Fibroblast of skin of left quadriceps (primary cell): ENCODE measurements around the gene VRK1.

ENCODE experiments used
- DNase-seq, 2 experiments: peaks; one replicate each; pipeline ENCODE4 v3.0.0-alpha.2; 2013; ENCODE audit warnings: low read depth in 2 of 2

VRK1 gene

GRCh38 chr14:96824283-96824682 is 27.1 kb downstream of the VRK1 start:
- DNase-seq: peak; percentile 26 to 36

DNA sequence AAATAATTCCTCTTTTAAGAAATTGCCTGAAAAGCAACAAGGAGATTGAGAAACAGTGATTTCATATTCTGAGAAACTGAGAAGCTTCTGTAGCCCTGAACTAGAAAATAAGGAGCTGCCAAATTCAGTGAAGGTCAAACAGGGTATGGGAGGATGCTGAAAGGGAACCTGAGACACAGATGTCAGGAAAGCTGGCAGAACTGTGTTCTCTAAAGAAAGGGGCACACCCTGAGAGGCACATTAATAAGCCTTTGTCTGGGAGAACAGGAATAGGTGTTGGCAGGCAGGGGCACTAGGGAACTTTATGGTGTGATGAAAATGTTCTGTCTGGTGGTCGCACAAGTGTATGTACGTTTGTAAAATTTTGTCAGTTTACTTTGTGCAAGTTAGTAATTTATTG is 29.6 kb downstream of the VRK1 start:
- no peak for DNase-seq

DNA sequence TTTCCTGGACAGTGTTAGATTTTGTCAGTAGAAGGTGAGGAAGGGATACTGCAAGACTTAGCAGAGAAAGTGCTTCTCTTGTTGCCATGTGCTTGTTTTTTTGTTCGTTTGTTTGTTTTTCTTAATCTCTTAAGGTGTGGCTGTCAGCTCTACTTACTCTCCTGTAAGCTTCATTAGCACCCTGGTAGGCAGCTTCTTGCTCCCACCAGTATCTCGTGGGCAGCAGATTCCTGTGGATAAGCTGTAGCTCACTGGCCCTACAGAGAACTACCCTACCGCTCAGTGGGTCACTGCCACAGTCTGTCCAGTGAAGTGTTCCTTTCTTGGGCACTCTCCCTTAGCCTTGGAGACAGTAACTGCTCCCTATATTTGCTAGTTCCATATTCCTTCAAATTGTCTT is 30.1 kb downstream of the VRK1 start:
- DNase-seq: no peak

DNA sequence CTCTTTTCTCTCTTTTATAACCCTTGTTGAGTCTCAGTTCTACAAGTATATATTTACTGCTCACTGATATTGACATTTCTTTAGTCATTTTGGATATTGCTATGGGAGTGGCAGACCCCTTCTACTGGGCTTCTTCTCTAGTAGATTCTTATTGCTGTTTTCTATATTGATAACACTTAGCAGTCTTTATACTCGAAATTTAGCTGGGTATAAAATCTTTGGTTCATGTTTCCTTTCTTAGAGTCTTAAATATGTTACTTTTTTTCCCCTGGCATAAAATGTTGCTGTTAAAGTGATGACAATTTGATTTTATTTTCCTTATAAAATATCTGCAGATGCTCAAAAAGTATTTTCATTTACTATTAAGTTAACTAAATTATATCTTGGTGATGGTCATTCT is 32.6 kb downstream of the VRK1 start:
- DNase-seq: no peak

- DNase-seq: no peak
Observed at GRCh38 chr14:96830946-96831345, 33.8 kb downstream of the VRK1 start.

DNA sequence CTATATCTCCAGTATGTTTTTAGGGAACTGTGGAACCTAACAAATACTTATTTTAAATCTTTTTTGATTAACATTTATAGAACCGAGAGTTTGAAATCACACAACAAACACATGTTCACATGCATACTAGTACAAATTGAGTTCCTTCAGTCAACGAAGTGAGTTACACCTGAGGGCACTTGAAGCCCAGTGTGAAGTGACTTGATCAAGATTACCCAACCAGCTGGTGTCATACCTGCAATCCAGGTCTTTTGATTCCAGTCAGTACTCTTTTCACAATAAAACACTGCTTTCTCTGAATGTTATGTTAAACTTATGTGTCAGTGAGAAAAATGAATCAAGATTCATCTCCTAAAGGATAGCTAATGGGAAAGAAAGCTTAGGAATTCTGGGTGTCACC is 35.2 kb downstream of the VRK1 start:
- DNase-seq: no peak

GRCh38 chr14:96838449-96838848 is 41.3 kb downstream of the VRK1 start:
- no peak for DNase-seq

- DNase-seq: no peak
Observed at GRCh38 chr14:96839251-96839650, 42.1 kb downstream of the VRK1 start.

GRCh38 chr14:96843137-96843536 is 46.0 kb downstream of the VRK1 start:
- DNase-seq: no peak

DNA sequence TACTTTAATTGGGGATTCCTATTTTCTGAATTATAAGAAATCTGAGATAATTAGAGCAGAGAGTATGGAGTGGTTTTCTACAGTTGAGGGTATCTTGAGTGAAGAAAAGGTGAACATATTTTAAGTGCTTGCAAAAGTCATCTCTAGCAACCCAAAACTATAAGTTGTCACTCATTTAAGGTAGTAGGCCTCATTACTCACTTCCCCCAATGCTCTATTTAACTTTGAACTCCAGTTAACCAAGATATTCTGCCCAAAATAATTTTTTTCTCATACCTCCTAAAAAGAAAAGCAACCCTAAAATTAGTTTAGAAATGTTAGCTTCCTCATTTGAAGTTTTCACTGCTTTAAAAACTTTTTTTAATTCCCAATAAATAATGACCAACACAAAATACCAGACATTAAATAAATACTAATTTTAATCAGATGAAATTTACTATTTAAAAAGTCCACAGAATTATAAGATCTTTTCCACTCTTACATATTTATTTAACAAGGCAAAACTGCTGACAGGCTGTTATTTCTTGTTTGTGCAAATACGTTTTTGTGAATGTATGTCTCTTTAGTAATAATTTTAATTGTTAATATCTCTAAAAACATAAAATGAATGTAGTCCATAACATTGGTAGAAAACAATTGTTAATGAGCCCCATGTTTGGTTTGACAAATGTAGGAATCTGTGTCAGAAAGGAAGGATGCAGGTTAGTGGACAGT is 47.8 kb downstream of the VRK1 start:
- no peak for DNase-seq

DNA sequence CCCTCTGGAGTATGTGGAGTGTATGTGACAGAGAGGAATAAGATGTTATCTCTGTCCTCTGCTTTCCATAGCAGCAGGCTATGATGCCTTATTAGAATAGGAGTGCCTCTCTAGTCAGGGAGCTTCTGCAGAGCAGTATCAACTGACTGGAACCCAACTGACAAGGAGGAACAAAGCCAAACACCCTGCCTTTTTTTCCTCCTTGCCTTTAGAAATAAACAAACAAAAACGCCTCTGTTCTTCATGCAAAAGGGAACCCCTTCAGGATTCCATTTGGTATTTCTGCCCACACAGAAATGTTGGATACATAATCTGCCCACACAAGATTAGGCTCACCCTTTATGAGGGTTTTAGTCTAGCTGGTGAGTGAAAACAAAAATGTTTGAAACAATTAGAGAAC is 50.3 kb downstream of the VRK1 start:
- DNase-seq: no peak

- no peak for DNase-seq
Observed at GRCh38 chr14:96848011-96848410, 50.8 kb downstream of the VRK1 start.

DNA sequence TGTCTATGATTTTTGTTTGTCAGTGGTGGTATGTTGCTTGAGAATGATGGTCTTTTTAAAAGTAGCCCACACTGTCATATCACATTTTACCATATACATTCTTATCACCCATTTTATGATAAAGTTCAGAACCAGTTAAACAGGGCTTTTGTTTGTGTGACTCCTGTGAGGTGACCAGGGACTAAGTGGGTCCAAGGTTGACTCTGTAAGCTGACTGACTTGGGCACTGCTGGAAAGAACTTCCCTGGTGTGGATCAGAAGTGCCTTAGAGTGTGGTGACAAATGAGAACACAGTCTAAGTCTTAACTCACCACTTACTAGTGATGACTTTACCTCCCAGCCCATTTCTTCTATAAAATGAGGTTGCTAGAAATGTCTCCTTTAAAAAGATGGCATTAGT is 52.6 kb downstream of the VRK1 start:
- no peak for DNase-seq

- no peak for DNase-seq
Observed at GRCh38 chr14:96851694-96852381, 54.7 kb downstream of the VRK1 start.

DNA sequence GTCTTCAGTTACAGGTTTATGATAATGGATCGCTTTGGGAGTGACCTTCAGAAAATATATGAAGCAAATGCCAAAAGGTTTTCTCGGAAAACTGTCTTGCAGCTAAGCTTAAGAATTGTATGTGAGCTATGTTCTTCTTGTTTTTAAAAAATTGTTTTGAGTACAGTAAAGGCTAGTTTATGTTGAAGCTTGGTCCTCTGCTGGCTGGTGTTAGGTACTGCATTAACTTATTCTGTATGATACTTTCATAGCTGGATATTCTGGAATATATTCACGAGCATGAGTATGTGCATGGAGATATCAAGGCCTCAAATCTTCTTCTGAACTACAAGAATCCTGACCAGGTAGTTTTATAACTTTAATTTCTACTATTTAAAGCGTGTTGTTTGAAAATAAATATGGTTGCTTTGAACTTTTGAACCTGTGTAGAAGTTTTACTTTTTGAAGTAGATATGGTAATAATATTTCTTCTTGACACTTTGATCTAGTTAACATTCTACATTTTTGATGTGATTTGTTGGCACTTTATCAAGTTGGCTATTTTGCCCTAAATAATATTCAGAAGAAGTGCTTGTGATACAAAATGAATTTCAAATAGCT is 55.7 kb downstream of the VRK1 start:
- DNase-seq: peak; percentile 17 to 20

GRCh38 chr14:96858643-96859042 is 61.5 kb downstream of the VRK1 start:
- no peak for DNase-seq

DNA sequence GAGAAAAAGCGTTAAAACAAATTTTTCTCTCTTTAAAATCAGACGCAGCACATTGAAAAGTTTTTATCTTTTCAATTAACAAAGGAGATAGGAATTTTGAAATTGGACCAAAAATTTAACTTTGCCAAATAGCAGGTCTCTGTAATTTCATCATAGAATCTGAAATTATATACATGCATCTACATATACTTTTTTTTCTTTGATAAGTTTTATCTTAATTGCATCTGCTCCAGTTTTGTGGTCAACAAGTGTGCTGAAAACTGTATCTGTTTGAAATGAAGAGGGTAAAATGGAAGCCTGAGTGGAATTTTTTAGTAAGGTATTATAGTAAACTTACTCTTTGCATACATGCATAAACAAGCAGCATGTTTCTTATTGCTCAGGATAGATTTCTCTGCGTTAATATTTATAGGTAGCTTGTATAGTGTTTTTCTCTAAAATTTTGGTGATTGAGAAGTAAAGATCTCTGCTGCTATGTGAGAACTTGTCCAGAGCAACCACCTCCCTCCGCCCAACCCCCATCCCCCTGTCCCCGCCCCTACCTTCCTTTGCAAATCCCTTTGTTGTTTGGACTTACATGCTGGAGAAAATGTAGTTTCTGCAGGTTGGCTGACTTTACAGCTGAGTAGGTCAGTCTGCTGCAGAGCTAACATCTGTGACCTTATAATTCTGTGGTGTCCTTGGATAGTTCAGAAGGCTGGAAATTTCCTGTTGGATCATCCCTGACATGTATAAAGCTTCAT is 64.6 kb downstream of the VRK1 start:
- no peak for DNase-seq

DNA sequence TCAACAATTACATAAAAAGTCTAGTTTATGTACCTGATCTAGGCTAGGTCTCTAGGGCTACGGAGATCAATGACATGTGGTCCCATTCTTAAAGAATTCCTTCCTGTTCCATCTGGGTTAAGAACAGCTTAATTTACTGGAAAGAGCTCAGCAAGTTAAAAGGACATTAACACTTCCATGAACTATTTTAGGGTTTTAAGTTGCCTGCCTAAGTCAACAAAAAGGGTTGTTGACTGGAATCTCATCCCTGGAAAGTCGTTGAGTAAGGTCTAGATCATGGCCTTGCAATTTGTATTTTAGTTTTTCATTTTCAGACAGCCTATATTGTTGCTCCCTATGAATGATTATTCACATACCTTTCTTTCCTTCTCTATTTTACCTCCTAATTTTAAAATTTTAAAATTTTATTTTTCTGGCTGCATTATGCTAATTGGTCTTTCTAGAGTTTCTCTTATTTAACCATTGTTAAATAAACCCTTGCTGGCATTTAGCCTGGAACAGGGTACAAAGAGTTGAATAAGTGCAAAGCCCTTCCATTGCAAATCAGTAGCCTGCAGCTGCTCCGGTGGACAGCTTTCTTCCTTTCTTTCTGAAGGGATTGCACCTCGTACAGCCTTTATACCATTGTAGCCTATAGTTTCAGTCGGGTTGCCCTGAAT is 66.3 kb downstream of the VRK1 start:
- no peak for DNase-seq

- DNase-seq: no peak
Observed at GRCh38 chr14:96863986-96864330, 66.8 kb downstream of the VRK1 start.

DNA sequence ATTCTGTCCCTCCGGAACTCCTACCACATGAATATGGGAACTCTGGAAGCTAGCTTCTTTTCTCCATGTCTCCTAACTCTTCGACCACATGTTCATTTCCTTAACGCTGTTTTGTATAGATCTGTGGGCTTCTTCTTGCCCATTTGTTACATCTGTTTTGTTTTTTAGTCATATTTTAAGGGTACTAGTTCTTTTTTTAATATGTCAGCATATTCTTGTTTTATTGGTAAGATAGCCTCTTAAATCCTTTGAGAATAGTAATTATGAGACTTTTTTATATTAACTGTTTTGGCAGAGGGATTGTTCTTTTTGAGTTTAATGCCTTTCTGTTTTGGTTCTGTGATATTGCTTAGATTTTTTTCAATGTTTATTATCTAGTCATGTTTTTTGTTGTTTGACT is 70.5 kb downstream of the VRK1 start:
- DNase-seq: no peak

DNA sequence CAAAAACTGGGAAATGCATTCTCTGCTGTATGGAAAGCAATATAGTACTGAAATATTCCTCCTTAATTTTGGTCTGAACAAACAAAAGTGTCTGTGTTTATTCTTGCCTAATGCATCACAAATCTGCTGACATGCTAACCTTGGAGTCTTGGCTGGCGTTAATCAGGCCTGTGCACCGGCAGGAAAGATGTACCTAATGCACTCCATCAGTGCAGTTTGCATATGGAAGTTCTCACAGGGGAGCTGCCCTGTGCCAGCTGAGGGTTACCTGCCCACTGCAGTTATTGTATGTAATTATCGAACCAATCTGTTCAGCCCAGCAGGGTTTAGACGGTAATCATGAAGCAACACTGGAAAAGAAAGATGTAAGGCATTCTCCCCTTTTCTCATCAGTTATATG is 76.9 kb downstream of the VRK1 start:
- no peak for DNase-seq

- DNase-seq: no peak
Observed at GRCh38 chr14:96876747-96877146, 79.6 kb downstream of the VRK1 start.
